EH (cell line): ENCODE measurements around the gene STMND1.

Source experiments
- DNase-seq: peaks from one replicate; pipeline ENCODE4 v3.0.0-alpha.2; 2015; ENCODE audit warnings: low read depth

The STMND1 gene

DNA sequence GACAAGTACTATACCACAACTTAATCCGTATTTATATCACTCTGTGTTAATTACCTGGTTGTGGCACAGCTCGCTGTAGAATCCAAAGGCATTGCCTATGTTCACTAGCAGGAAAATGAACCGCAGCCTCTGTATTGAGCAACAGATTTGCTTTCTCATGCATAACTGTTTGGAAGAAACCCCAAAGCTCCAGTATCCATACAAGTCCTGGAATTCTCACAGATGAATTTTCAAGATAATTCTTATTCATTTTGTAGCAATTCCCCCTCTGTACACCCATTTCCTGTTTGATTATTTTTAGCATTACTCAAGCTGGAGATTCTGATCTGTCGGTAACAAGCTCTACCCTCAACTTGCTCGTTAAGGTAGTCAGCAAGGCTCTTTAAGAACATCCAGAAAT lies 63.5 kb downstream of the STMND1 start:
- DNase-seq: peak; percentile 94

DNA sequence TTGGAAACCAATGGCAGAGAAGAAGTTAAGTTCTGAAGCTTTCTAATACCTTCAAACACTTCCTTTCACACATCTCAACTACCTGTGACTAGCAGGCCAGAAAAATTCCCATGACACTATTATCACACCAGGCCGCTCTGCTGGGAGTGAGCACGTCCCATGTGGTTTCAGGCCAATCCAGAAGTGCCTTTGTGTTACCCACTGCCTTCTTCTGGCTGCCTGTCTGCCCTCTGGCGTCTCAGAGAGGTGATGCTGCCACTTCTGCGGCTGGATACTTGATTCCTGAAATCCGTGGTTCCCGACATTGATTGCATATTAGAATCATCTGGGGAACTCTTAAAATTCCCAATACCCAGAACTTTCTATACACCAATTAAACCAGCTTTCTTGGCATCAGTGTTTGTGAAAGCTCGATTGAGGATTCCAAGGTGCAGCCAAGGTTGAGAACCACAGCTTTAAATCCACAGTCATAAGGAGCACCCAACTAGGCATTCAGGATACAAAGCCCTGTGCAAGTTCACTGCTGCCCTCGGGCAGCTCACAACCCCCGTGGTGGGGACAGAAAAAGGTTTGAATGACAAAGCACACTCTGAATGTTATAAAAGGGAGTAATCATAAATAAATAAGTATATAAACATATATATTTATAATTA lies 65.6 kb downstream of the STMND1 start:
- peak; percentile 61 for DNase-seq

DNA sequence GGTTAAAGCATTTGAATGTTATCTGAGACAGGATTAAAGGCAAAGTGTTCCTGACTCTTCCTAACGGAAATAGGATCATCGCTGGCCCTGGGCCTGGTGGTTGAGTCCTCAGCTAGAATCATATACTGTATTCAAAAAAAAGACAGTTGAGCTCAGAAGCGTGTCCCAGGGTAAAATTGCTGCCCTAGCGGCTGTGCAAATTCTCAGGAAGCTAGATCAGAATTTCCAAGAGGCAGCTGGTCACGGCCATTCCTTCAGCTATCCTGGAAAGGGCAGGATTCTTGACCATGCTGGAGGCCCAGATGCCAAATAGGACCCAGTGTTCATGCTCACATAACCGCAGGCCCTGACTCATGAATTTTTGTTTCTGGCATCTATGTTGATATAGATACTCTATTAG lies 67.4 kb downstream of the STMND1 start:
- DNase-seq: peak; percentile 85

DNA sequence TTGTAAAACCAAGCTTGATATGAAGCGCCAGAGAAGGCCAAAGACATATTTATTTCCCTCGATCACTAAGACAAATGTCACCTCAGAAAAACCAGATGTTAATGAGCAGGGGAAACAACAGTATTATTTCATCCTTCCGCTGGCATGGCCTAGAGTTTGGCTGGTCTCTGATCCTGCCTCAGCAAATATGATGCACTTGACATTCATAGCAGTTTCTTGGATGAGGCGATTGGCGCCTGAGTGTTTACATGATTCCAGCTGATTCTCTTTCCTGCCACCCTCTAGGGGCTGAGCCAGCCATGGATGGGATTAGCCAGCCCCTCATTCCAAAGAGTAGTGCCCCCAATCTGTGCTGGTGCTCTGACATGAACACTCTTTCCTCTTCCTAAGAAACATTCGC lies 67.9 kb downstream of the STMND1 start:
- DNase-seq: no peak

DNA sequence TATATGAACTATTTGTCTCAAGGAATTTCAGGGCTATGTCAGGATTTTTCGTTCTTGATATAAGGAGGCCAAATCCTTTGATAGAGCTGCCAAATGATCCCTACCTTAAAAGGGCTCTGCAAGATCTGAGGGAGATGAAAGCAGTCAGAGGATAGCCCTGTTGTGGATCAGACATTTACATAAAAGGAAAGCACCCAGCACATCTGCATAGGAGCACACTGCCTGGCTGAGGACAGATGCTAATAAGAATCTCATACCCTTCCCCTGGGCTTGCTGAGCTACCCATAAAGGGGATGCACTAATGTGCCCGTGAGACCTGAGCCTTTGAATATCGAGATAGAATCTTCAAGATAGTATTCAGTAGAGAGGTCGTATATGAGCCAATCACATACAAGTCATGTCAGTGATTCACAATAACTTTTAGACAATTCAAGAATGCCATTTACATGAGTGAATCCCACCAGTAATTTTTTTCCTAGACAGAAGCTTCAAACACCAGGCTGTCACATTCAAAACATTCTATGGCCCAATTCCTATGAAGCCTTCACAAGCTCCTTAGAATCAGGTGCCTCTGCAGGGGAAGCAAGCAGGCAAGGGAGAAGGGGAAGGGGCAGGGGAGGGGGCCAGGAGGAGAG lies 71.1 kb downstream of the STMND1 start:
- DNase-seq: peak; percentile 66

DNA sequence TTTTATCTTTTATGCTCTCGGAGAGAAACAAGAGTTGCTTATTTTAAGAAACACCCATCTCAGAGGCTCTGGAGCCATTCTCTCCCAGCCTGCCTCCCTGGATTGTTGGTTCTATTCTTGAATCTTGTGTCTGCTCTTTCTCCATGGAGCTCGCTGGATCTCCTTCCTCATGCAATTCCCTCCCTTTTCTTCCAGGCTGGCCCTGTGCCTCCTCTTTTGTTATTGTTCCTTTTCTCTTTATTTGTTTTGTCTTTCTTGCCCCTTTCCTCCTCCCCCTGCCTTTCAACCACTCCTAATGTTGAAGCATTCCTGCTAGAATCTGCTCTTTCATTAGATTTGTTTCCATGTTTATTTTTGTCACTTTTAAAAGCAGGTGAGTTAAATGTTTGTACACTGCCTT lies 76.5 kb downstream of the STMND1 start:
- DNase-seq: no peak

DNA sequence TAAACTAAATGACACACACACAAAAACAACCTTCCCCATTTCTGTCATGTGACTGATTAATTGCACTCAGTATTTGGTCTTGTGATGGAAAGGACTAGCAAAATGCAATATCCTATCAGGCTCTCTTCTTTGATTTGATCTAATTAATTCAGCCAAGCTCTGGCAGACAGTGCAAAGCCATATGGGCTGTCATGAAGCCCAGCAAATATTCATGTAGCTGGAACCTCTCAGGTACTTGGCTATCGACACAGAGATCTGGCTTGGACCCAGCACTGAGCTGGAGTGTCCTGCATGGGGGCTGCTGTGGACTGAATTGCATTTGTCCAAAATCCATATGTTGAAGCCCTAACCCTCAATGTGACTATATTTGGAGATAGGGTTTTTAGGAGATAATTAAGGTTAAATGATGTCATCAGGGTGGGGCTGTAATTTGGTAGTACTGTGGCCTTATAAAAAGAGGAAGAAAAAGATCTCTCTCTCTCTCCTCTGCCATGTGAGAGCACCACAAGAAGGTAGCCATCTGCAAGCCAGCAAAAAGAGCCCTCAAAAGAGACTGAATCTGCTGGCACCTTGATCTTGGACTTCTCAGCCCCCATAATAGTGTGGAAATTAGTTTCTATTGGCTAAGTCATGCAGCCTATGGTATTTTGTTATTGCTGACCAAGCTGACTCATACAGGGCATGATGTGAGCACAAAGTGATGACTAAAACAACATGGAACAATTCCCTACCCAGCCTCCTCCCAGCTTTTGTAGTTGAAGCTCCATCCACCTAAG lies 77.1 kb downstream of the STMND1 start:
- DNase-seq: peak; percentile 66

DNA sequence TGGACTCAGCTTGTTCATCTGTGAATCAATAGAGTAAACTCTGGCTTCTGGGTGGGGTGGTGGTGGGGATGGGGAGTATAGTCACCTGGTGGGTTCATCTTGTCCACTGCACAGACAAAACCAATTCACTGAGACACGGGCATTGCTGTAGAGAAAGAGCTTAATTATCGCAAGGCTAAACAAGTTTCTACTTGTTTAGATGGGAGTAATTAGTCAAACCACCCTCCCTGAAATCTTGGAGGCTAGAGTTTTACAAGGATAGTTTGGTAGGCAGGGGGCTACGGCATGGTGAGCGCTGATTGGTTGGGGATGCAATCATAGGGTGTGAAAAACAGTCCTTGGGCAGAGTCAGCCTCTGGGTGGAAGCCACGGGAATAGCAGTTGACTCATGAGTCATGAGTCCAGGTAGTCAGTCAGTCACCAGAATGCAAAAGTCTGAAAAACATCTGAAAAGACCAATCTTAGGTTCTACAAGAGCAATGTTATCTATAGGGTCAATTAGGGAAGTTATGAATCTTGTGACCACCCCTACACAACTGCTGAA lies 77.8 kb downstream of the STMND1 start:
- DNase-seq: no peak
